GM19023 (cell line): Measurements from ENCODE around the gene MRS2.

Experiments used
- ATAC-seq: cut with Tn5 transposase; IDR thresholded peaks from one replicate; pipeline ENCODE4 v1.9.1; 2021; ENCODE audit warnings: mild to moderate bottlenecking, moderate library complexity; ENCODE audit not compliant: unreplicated experiment

Gene MRS2

GRCh38 chr6:24469811-24470210 is 67.1 kb downstream of the MRS2 start:
- no peak for ATAC-seq

- no peak for ATAC-seq
These were observed 69.4 kb downstream of the MRS2 start for GRCh38 chr6:24472181-24472580.
